Adrenal gland (tissue), 12 donors: ENCODE data around the gene LAMB2. TPM values are rescaled to one million over a fixed set of nuclear protein-coding genes. Genes with fewer than 3 reads are reported as not detected.

Experiments used
- DNase-seq, 7 donors: peaks; one replicate each; pipeline ENCODE4 v3.0.0-alpha.2; 2019 to 2020
- H3K27ac ChIP-seq, 5 donors: fragments of 200-600 bp; sonication (generic) in 4 of 5; 1 replicate in 3 of 5; 2 replicates in 2 of 5; pipeline versions ENCODE4 v1.5.1 to v1.8.0; 2016 to 2020; ENCODE audit warnings: mild to moderate bottlenecking in 1 of 5
- H3K27me3 ChIP-seq: fragments of 200-600 bp; 2 replicates; pipeline ENCODE4 v1.8.0; 2021
- H3K36me3 ChIP-seq, 2 donors: fragments of 200-600 bp; replicated peaks in 1 of 2; 1 replicate in 1 of 2; 2 replicates in 1 of 2; pipeline versions ENCODE4 v1.5.1 to v1.8.0; 2018 to 2022
- H3K4me1 ChIP-seq, 2 donors: fragments of 200-600 bp; replicated peaks in 1 of 2; 1 replicate in 1 of 2; 2 replicates in 1 of 2; pipeline versions ENCODE4 v1.5.1 to v1.8.0; 2018 to 2021
- H3K4me3 ChIP-seq, 4 donors: fragments of 200-600 bp; sonication (generic) in 3 of 4; one replicate each; pipeline ENCODE4 v1.5.1; 2016 to 2018
- H3K9me3 ChIP-seq, 3 donors: fragments of 200-600 bp; sonication (generic) in 1 of 3; replicated peaks in 1 of 3; 1 replicate in 2 of 3; 2 replicates in 1 of 3; pipeline versions ENCODE4 v1.5.1 to v1.8.0; 2016 to 2021
- CTCF ChIP-seq, 6 experiments: fragments of 450-650 bp in 4 of 6; fragments of 200-600 bp in 2 of 6; sonication (generic) in 1 of 6; IDR thresholded peaks; 1 replicate in 5 of 6; 2 replicates in 1 of 6; pipeline versions ENCODE4 v1.5.1 to v1.8.0; 2016 to 2021; ENCODE audit warnings: antibody characterized with exemption in 6 of 6, mild to moderate bottlenecking in 2 of 6, moderate library complexity in 1 of 6
- POLR2A ChIP-seq, 2 donors: fragments of 450-650 bp; IDR thresholded peaks; one replicate each; pipeline ENCODE4 v1.6.1; 2017; ENCODE audit warnings: antibody characterized with exemption in 2 of 2, mild to moderate bottlenecking in 2 of 2, moderate library complexity in 1 of 2
- WGBS, 4 donors: extraction: QIAGEN DNeasy Blood & Tissue Kit in 2 of 4; methylation state at CpG; one replicate each; pipeline versions ENCODE4 v1.1.5 to v1.1.7; 2013 to 2017; 5-methylcytosine and 5-hydroxymethylcytosine counted together
- intact Hi-C, 2 donors: fragments of 100-400 bp; cut with DNase I; formaldehyde crosslinking; loops; one replicate each; pipeline versions ENCODE4 v1.14.1 to v1.15.0; 2022 to 2023
- polyA plus RNA-seq, 3 donors: library from polyadenylated mRNA; stranded (reverse); fragments of 200-250 nt in 2 of 3; fragments of 350-450 nt in 1 of 3; fragmentation: Illumina TruSeq in 1 of 3; extraction: RNeasy Lipid Tissue Mini Kit (QIAGEN cat#74804) in 1 of 3; gene quantifications; one replicate each; pipeline ENCODE4 v1.2.3, GENCODE V29; 2013 to 2014
- total RNA-seq, 9 donors: library from RNA; depleted of rRNA in 4 of 9; stranded (reverse); fragments of >200 nt in 4 of 9; fragments of 120-200 nt in 1 of 9; fragmentation: NEBNext Ultra II Directional in 1 of 9; extraction: Animal tissue kit (Norgen Biotek cat#: 25700) in 1 of 9; gene quantifications; one replicate each; pipeline versions ENCODE4 v1.1.0 to v1.2.4, GENCODE V29; 2013 to 2023
- donor health status: healthy with polysubstance abuse.
- donor health status: Bipolar disorder and iron deficiency.
- donor health status: DM: yes; HTN: yes; CAD: no.
- donor health status: DM: no; HTN: no; CAD: no.
- donor health status: DM: no; HTN: no; CAD: no.
- donor health status: DM: yes; HTN: yes; CAD: no.

LAMB2 gene
- total and polyA plus RNA-seq, 12 donors = 275 to 1,805 (median 859) TPM

GRCh38 chr3:49165771-49166751 is 33.2 kb upstream of the LAMB2 start, which contains the start of gene CCDC71:
Gene CCDC71, minus strand, starts transcription at chr3:49166331. Its CDS starts 2,123 bp downstream, at chr3:49164208.
- H3K27ac ChIP-seq = peak within 1 kb of the TSS in 4 of 5 donors; percentile 34 to 99 (median 89)
- DNase-seq = peak; percentile 67 to 82 (median 74)
- intact Hi-C loops = loop anchor here in 1 of 2 donors (5.0 kb wide), 1 partner anchor 276 kb away; no protein-coding TSS in a partner anchor
- TF ChIP-seq CTCF (IDR thresholded peaks at IDR 0.05) (no peak), POLR2A (IDR thresholded peaks at IDR 0.05) (peak in 1 of 2 donors; percentile 35)
- no peaks in the 10 kb centered on the region for H3K27me3 ChIP-seq
- peak within 1 kb of the TSS in 3 of 4 donors; percentile 61 to 95 (median 85) for H3K4me3 ChIP-seq
- peaks cover 26 to 40% of the 10 kb centered on the region in 2 donors for H3K4me1 ChIP-seq
- H3K9me3 ChIP-seq = no peaks in the 10 kb centered on the region
- WGBS, 4 donors = 0 to 27% (median 5%) methylated on average over 7 to 69 of the region's 69 CpGs
- H3K36me3 ChIP-seq = peaks cover 0 to 15% of the 10 kb centered on the region in 2 donors

GRCh38 chr3:49164983-49165720 is 32.3 kb upstream of the LAMB2 start:
- Histone ChIP-seq H3K4me1 (peaks cover 20 to 33% of the 10 kb centered on the region in 2 donors), H3K9me3 (no peaks in the 10 kb centered on the region), H3K27me3 (no peaks in the 10 kb centered on the region), H3K4me3 (peak overlapping the region in 3 of 4 donors; percentile 61 to 95 (median 85)), H3K36me3 (peaks cover 0 to 15% of the 10 kb centered on the region in 2 donors), H3K27ac (peak overlapping the region in 4 of 5 donors; percentile 34 to 99 (median 89))
- no peak for DNase-seq
- WGBS, 4 donors = 30 to 41% (median 36%) methylated on average over 6 of the region's 6 CpGs
- intact Hi-C loops = loop anchor here in 1 of 2 donors (5.0 kb wide), 1 partner anchor 277 kb away; no protein-coding TSS in a partner anchor
- TF ChIP-seq POLR2A (IDR thresholded peaks at IDR 0.05) = no peak
- no peak for TF ChIP-seq CTCF (IDR thresholded peaks at IDR 0.05)

- TF ChIP-seq CTCF (IDR thresholded peaks at IDR 0.05) (no peak), POLR2A (IDR thresholded peaks at IDR 0.05) (no peak)
- Histone ChIP-seq H3K4me1 (peaks cover 20 to 33% of the 10 kb centered on the region in 2 donors), H3K27ac (no peak overlapping the region), H3K27me3 (no peaks in the 10 kb centered on the region), H3K36me3 (peaks cover 0 to 15% of the 10 kb centered on the region in 2 donors), H3K9me3 (no peaks in the 10 kb centered on the region), H3K4me3 (no peak overlapping the region)
- intact Hi-C loops = no loop called here
- 93 to 97% (median 95%) methylated on average over 5 to 8 of the region's 8 CpGs for WGBS, 4 donors
- no peak for DNase-seq
Observed at GRCh38 chr3:49163609-49164008, 30.8 kb upstream of the LAMB2 start.
